GM18505 (cell line): ENCODE results near the gene VSIR.

Source experiments
- ATAC-seq: cut with Tn5 transposase; IDR thresholded peaks from one replicate; pipeline ENCODE4 v1.9.1; 2021; ENCODE audit not compliant: unreplicated experiment
- POLR2A ChIP-seq: IDR thresholded peaks from 4 replicates; pipeline ENCODE4 v1.6.1; 2011; ENCODE audit warnings: borderline replicate concordance; ENCODE audit not compliant: insufficient read depth, insufficient read length; ENCODE audit errors: extremely low read depth

The VSIR gene

GRCh38 chr10:71739358-71739900, 33.9 kb downstream of the VSIR start:
- no peak for ATAC-seq
- TF ChIP-seq POLR2A = no peak

- no peak for TF ChIP-seq POLR2A
- no peak for ATAC-seq
Observed at GRCh38 chr10:71737834-71738197, 35.5 kb downstream of the VSIR start.

- no peak for TF ChIP-seq POLR2A
- ATAC-seq = no peak
Observed at GRCh38 chr10:71737001-71737833, 36.1 kb downstream of the VSIR start.

- no peak for ATAC-seq
- no peak for TF ChIP-seq POLR2A
Observed at GRCh38 chr10:71736570-71736952, 36.8 kb downstream of the VSIR start.

- ATAC-seq = no peak
- no peak for TF ChIP-seq POLR2A
Observed at GRCh38 chr10:71735709-71736569, 37.4 kb downstream of the VSIR start.

GRCh38 chr10:71734797-71735196, 38.5 kb downstream of the VSIR start:
- ATAC-seq = no peak
- no peak for TF ChIP-seq POLR2A

- no peak for ATAC-seq
- TF ChIP-seq POLR2A = no peak
Observed at GRCh38 chr10:71731791-71732190, 41.5 kb downstream of the VSIR start.

GRCh38 chr10:71729161-71729636, 44.1 kb downstream of the VSIR start:
- TF ChIP-seq POLR2A = no peak
- ATAC-seq = no peak

- peak; percentile 54 for ATAC-seq
- peak; percentile 58 for TF ChIP-seq POLR2A
Observed at GRCh38 chr10:71727738-71728737, 45.3 kb downstream of the VSIR start.

- ATAC-seq = peak; percentile 47
- peak; percentile 29 for TF ChIP-seq POLR2A
Observed at GRCh38 chr10:71727105-71727737, 46.1 kb downstream of the VSIR start.

GRCh38 chr10:71726580-71727104, 46.7 kb downstream of the VSIR start:
- no peak for TF ChIP-seq POLR2A
- no peak for ATAC-seq

GRCh38 chr10:71725998-71726579, 47.2 kb downstream of the VSIR start:
- ATAC-seq = no peak
- no peak for TF ChIP-seq POLR2A

GRCh38 chr10:71725249-71725648, 48.1 kb downstream of the VSIR start:
- no peak for ATAC-seq
- TF ChIP-seq POLR2A = no peak
